Measurements from ENCODE around the gene RSAD2. TPM values are rescaled to one million over a fixed set of nuclear protein-coding genes. Genes with fewer than 3 reads are reported as not detected.

Gene RSAD2
- total and polyA plus RNA-seq, 2 donors (not counting 1 experiment from before 2014, with no cell fraction given) = 0.81 to 1.5 TPM

DNA sequence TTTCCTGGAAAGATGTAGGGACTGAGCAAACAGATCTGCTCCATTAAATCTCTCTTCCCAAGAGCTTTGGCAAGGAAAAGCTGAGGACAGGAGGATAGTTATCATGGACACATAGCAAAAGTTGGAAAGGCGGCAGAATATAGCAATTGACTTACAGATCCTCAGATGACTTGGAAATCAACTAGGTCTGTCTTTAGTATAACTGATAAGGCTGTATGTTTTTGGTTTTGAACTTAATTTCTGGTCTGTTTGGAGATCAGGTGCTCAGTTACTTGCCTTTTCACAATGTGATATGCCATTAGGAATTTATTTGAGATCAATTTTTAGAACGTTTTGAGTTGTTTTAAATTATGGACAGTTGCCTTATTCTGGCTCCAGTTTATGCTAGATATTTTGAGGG is 8.0 kb downstream of the RSAD2 start:
- H3K9ac ChIP-seq (ENCODE audit: low read length) = no peak overlapping the region
- no peak overlapping the region for H3K4me3 ChIP-seq (ENCODE audit: control extremely low read depth in 1 of 5, extremely low read depth in 1 of 5, insufficient read depth in 1 of 5, low read depth in 2 of 5, low read length in 4 of 5)
- no peaks in the 10 kb centered on the region for H3K9me3 ChIP-seq (ENCODE audit: control extremely low read depth in 1 of 3, control insufficient read depth in 2 of 3, insufficient read depth in 1 of 3, low read length in 2 of 3)
- no peak for DNase-seq
- Mint-ChIP-seq H3K27ac (no peak overlapping the region), H3K4me3 (no peak overlapping the region), H3K4me1 (no peaks in the 10 kb centered on the region), H3K9me3 (ENCODE audit: insufficient read depth) (no peaks in the 10 kb centered on the region), H3K27me3 (peaks cover 11% of the 10 kb centered on the region)
- intact Hi-C loops (cut with micrococcal nuclease) = no loop called here
- H3K36me3 ChIP-seq (replicated peaks in 1 of 2; ENCODE audit: control extremely low read depth in 1 of 2, control insufficient read depth in 1 of 2, extremely low read depth in 1 of 2, insufficient read depth in 2 of 2, low read length in 1 of 2) = no peaks in the 10 kb centered on the region
- ChIA-PET POLR2A (no interaction called here), CTCF (interaction anchor here (1.0 to 1.4 kb wide), 4 partner anchors 9 to 158 kb away, joined by 3 to 4 read pairs (median 3); no protein-coding TSS in a partner anchor)
- no peak overlapping the region for H3K4me2 ChIP-seq (replicated peaks; ENCODE audit: low read depth, low read length, poor library complexity, severe bottlenecking)
- H3K79me2 ChIP-seq (ENCODE audit: control insufficient read depth, insufficient read depth, low read length) = peaks cover 4% of the 10 kb centered on the region
- no peaks in the 10 kb centered on the region for H3K4me1 ChIP-seq (ENCODE audit: control insufficient read depth in 2 of 2, insufficient read depth in 2 of 2, low read length in 2 of 2)
- no peak overlapping the region for H3K27ac ChIP-seq (ENCODE audit: low read length in 2 of 2)
- no peak for ATAC-seq (ENCODE audit: low read depth)
- 100% methylated on average over 2 of the region's 2 CpGs for WGBS (ENCODE audit: insufficient coverage)
- no peaks in the 10 kb centered on the region for H4K20me1 ChIP-seq (ENCODE audit: control insufficient read depth, insufficient read depth, low read length, poor library complexity, severe bottlenecking)
- TF ChIP-seq, protein P1, sequence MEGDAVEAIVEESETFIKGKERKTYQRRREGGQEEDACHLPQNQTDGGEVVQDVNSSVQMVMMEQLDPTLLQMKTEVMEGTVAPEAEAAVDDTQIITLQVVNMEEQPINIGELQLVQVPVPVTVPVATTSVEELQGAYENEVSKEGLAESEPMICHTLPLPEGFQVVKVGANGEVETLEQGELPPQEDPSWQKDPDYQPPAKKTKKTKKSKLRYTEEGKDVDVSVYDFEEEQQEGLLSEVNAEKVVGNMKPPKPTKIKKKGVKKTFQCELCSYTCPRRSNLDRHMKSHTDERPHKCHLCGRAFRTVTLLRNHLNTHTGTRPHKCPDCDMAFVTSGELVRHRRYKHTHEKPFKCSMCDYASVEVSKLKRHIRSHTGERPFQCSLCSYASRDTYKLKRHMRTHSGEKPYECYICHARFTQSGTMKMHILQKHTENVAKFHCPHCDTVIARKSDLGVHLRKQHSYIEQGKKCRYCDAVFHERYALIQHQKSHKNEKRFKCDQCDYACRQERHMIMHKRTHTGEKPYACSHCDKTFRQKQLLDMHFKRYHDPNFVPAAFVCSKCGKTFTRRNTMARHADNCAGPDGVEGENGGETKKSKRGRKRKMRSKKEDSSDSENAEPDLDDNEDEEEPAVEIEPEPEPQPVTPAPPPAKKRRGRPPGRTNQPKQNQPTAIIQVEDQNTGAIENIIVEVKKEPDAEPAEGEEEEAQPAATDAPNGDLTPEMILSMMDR (IDR thresholded peaks at IDR 0.05) = no peak
- no peak for TF ChIP-seq EZH2 (IDR thresholded peaks at IDR 0.05; ENCODE audit: borderline replicate concordance, insufficient read depth, low read depth, low read length, poor library complexity, severe bottlenecking)
- H3K27me3 ChIP-seq (replicated peaks in 1 of 4; ENCODE audit: control extremely low read depth in 1 of 4, control insufficient read depth in 3 of 4, insufficient read depth in 4 of 4, low read length in 3 of 4) = peaks cover 0 to 8% (median 0%) of the 10 kb centered on the region in 4 experiments
- no peak overlapping the region for H2AFZ ChIP-seq (ENCODE audit: insufficient read depth, low read depth, low read length, poor library complexity, severe bottlenecking)

- Histone ChIP-seq H3K36me3 (replicated peaks in 1 of 2; ENCODE audit: control extremely low read depth in 1 of 2, control insufficient read depth in 1 of 2, extremely low read depth in 1 of 2, insufficient read depth in 2 of 2, low read length in 1 of 2) (no peaks in the 10 kb centered on the region), H3K4me2 (replicated peaks; ENCODE audit: low read depth, low read length, poor library complexity, severe bottlenecking) (no peak overlapping the region), H3K27ac (ENCODE audit: low read length in 2 of 2) (no peak overlapping the region), H3K9me3 (ENCODE audit: control extremely low read depth in 1 of 3, control insufficient read depth in 2 of 3, insufficient read depth in 1 of 3, low read length in 2 of 3) (no peaks in the 10 kb centered on the region), H3K4me3 (ENCODE audit: control extremely low read depth in 1 of 5, extremely low read depth in 1 of 5, insufficient read depth in 1 of 5, low read depth in 2 of 5, low read length in 4 of 5) (no peak overlapping the region), H3K79me2 (ENCODE audit: control insufficient read depth, insufficient read depth, low read length) (peaks cover 4% of the 10 kb centered on the region), H3K9ac (ENCODE audit: low read length) (no peak overlapping the region), H2AFZ (ENCODE audit: insufficient read depth, low read depth, low read length, poor library complexity, severe bottlenecking) (no peak overlapping the region), H3K27me3 (replicated peaks in 1 of 4; ENCODE audit: control extremely low read depth in 1 of 4, control insufficient read depth in 3 of 4, insufficient read depth in 4 of 4, low read length in 3 of 4) (peaks cover 0 to 8% (median 0%) of the 10 kb centered on the region in 4 experiments), H4K20me1 (ENCODE audit: control insufficient read depth, insufficient read depth, low read length, poor library complexity, severe bottlenecking) (no peaks in the 10 kb centered on the region), H3K4me1 (ENCODE audit: control insufficient read depth in 2 of 2, insufficient read depth in 2 of 2, low read length in 2 of 2) (no peaks in the 10 kb centered on the region)
- H3K4me1 Mint-ChIP-seq = no peaks in the 10 kb centered on the region
- no peaks in the 10 kb centered on the region for H3K9me3 Mint-ChIP-seq (ENCODE audit: insufficient read depth)
- no peak overlapping the region for H3K4me3 Mint-ChIP-seq
- H3K27ac Mint-ChIP-seq = no peak overlapping the region
- no peak for TF ChIP-seq EZH2 (IDR thresholded peaks at IDR 0.05; ENCODE audit: borderline replicate concordance, insufficient read depth, low read depth, low read length, poor library complexity, severe bottlenecking)
- WGBS (ENCODE audit: insufficient coverage) = no CpG with 5 or more reads among the region's 3 CpGs
- ATAC-seq (ENCODE audit: low read depth) = no peak
- no peak for DNase-seq
- ChIA-PET CTCF (interaction anchor here (1.0 to 1.4 kb wide), 3 partner anchors 8 to 158 kb away, joined by 3 to 4 read pairs (median 3); no protein-coding TSS in a partner anchor), POLR2A (no interaction called here)
- H3K27me3 Mint-ChIP-seq = peaks cover 11% of the 10 kb centered on the region
- intact Hi-C loops (cut with micrococcal nuclease) = no loop called here
These were observed 8.4 kb downstream of the RSAD2 start for GRCh38 chr2:6885968-6886367.
